K562 (cell line): ENCODE results near the gene TMEM72. TPM values are rescaled to one million over a fixed set of nuclear protein-coding genes. Genes with fewer than 3 reads are reported as not detected.
A peak's percentile ranks its signal among the peaks of the same experiment; 100 is the strongest.

Experiments used
- ATAC-seq: fragments of 200-7000 bp; cut with Tn5 transposase; 3 replicates; pipeline ENCODE4 v1.9.1; 2020; ENCODE audit warnings: moderate library complexity
- BruUV-seq: library from RNA; stranded (reverse); fragments of 400-500 nt; replicated peaks from 2 replicates; lab custom pipeline; 2021; lab: Mats Ljungman, UMichigan
- CTCF ChIA-PET: fragments of 300-600 bp; formaldehyde crosslinking; extraction: SDS; loops from one replicate; lab custom pipeline; 2021; ENCODE audit warnings: low intra/inter-chr PET ratio; lab: Yijun Ruan, JAX
- POLR2A ChIA-PET: fragments of 300-600, 350-650 bp; sonication (Branson Sonifier 250); formaldehyde crosslinking; extraction: SDS; loops from one replicate; lab custom pipeline; 2021; ENCODE audit warnings: antibody characterized with exemption, inconsistent platforms; lab: Yijun Ruan, JAX
- DNase-seq, 4 experiments: peaks; one replicate each; pipeline versions ENCODE4 v3.0.0 to v3.0.0-alpha.2; 2011 to 2018; ENCODE audit warnings: low spot score in 3 of 4, mixed read lengths in 3 of 4; ENCODE audit errors: extremely low read depth in 1 of 4
- FAIRE-seq: peaks from 2 replicates; lab custom pipeline; 2011; peaks lifted over from hg19 to GRCh38; lab: Jason Lieb, UNC
- H2AFZ ChIP-seq: 2 replicates; pipeline ENCODE4 v1.6.0; 2011; ENCODE audit warnings: low read depth, low read length, control low read depth, inconsistent platforms
- H3K27ac ChIP-seq: fragments of 200-600 bp; 3 replicates; pipeline ENCODE4 v1.8.0; 2011; ENCODE audit warnings: low read depth, mild to moderate bottlenecking, control low read depth, inconsistent platforms, low read length, moderate library complexity, mixed read lengths; ENCODE audit errors: extremely low read depth
- H3K27me3 ChIP-seq, 2 experiments: fragments of 300-600 bp in 1 of 2; 2 replicates in 1 of 2; 3 replicates in 1 of 2; pipeline versions ENCODE4 v1.6.0 to v1.8.0; 2011; ENCODE audit warnings: inconsistent platforms in 2 of 2, low read length in 2 of 2, mild to moderate bottlenecking in 1 of 2, mixed read lengths in 1 of 2, moderate library complexity in 1 of 2; ENCODE audit not compliant: control insufficient read depth in 2 of 2, insufficient read depth in 2 of 2
- H3K36me3 ChIP-seq: fragments of 300-600 bp; 3 replicates; pipeline ENCODE4 v1.8.0; 2011; ENCODE audit warnings: mild to moderate bottlenecking, low read length, inconsistent platforms; ENCODE audit not compliant: control insufficient read depth, insufficient read depth
- H3K4me1 ChIP-seq, 2 experiments: fragments of 200-600 bp in 1 of 2; replicated peaks in 1 of 2; 2 replicates in 1 of 2; 3 replicates in 1 of 2; pipeline versions ENCODE4 v1.5.1 to v1.8.0; 2011; ENCODE audit warnings: inconsistent platforms in 2 of 2, low read length in 2 of 2, mild to moderate bottlenecking in 1 of 2, mixed read lengths in 1 of 2, moderate library complexity in 1 of 2; ENCODE audit not compliant: control insufficient read depth in 2 of 2, insufficient read depth in 2 of 2
- H3K4me2 ChIP-seq: 2 replicates; pipeline ENCODE4 v1.6.1; 2011; ENCODE audit warnings: low read length, control low read depth, inconsistent platforms, mixed read lengths; ENCODE audit not compliant: insufficient read depth
- H3K4me3 ChIP-seq: fragments of 200-600 bp; sonication (generic), shearing (Covaris generic); 2 replicates; pipeline ENCODE4 v1.5.1; 2016; ENCODE audit warnings: control low read depth, inconsistent platforms
- H3K79me2 ChIP-seq: fragments of 200-600 bp; 3 replicates; pipeline ENCODE4 v1.8.0; 2011; ENCODE audit warnings: low read length, inconsistent platforms; ENCODE audit not compliant: control insufficient read depth, insufficient read depth
- H3K9ac ChIP-seq, 2 experiments: 2 replicates each; pipeline versions ENCODE4 v1.6.0 to v1.6.1; 2011; ENCODE audit warnings: low read depth in 2 of 2, low read length in 2 of 2, control low read depth in 1 of 2, inconsistent platforms in 1 of 2, mild to moderate bottlenecking in 1 of 2, mixed read lengths in 1 of 2; ENCODE audit not compliant: insufficient read depth in 1 of 2
- H3K9me1 ChIP-seq: one replicate; pipeline ENCODE4 v1.6.0; 2011; ENCODE audit warnings: inconsistent platforms, mild to moderate bottlenecking, low read length, moderate library complexity; ENCODE audit not compliant: control insufficient read depth, insufficient read depth
- H3K9me3 ChIP-seq: replicated peaks from 2 replicates; pipeline ENCODE4 v1.5.1; 2011; ENCODE audit warnings: low read depth, low read length, inconsistent platforms; ENCODE audit not compliant: control insufficient read depth, insufficient read depth
- H4K20me1 ChIP-seq: replicated peaks from 2 replicates; pipeline ENCODE4 v1.6.1; 2011; ENCODE audit warnings: low read length, inconsistent platforms, mixed read lengths; ENCODE audit not compliant: control insufficient read depth, insufficient read depth
- E2F1 ChIP-seq: sonication (generic); formaldehyde crosslinking; IDR thresholded peaks from 2 replicates; pipeline ENCODE4 v1.8.1; 2023; ENCODE audit warnings: mild to moderate bottlenecking, missing genetic modification reagents, moderate library complexity
- E4F1 ChIP-seq: fragments of 250-450 bp; sonication (Bioruptor Pico); IDR thresholded peaks from 2 replicates; pipeline ENCODE4 v1.5.0; 2021; ENCODE audit warnings: mild to moderate bottlenecking, borderline replicate concordance
- ETS2 ChIP-seq: IDR thresholded peaks from 2 replicates; pipeline ENCODE4 v1.6.1; 2016; ENCODE audit warnings: borderline replicate concordance, missing genetic modification characterization, mild to moderate bottlenecking, moderate library complexity, missing compliant biosample characterization; ENCODE audit not compliant: poor library complexity, severe bottlenecking
- HCFC1 ChIP-seq: IDR thresholded peaks from 2 replicates; pipeline ENCODE4 v1.6.1; 2012; ENCODE audit warnings: low read depth, low read length, improper control_type of control experiment
- ILK ChIP-seq: fragments of 450-650 bp; IDR thresholded peaks from 2 replicates; pipeline ENCODE4 v1.6.1; 2016; ENCODE audit warnings: missing genetic modification characterization, low read depth, mild to moderate bottlenecking, missing compliant biosample characterization, moderate library complexity, borderline replicate concordance
- MCM7 ChIP-seq, 2 experiments: fragments of 450-650 bp; IDR thresholded peaks; 2 replicates each; pipeline ENCODE4 v1.6.1; 2016 to 2018
- MED1 ChIP-seq: sonication (generic); formaldehyde crosslinking; IDR thresholded peaks from 2 replicates; pipeline ENCODE4 v1.8.1; 2023; ENCODE audit warnings: missing genetic modification reagents, borderline replicate concordance
- MEF2A ChIP-seq: IDR thresholded peaks from 2 replicates; pipeline ENCODE4 v1.6.1; 2011; ENCODE audit warnings: low read depth, mild to moderate bottlenecking, low read length, moderate library complexity; ENCODE audit not compliant: control insufficient read depth
- NR4A1 ChIP-seq, 2 experiments: fragments of 250-450 bp in 1 of 2; fragments of 450-650 bp in 1 of 2; sonication (Bioruptor Pico) in 1 of 2; IDR thresholded peaks; 2 replicates each; pipeline versions ENCODE4 v1.4.0 to v1.6.1; 2016 to 2020; ENCODE audit warnings: mild to moderate bottlenecking in 2 of 2, missing compliant biosample characterization in 1 of 2, missing genetic modification characterization in 1 of 2, moderate library complexity in 1 of 2
- PKNOX1 ChIP-seq: fragments of 450-650 bp; IDR thresholded peaks from 2 replicates; pipeline ENCODE4 v1.6.1; 2016
- POLR2AphosphoS5 ChIP-seq: IDR thresholded peaks from 2 replicates; pipeline ENCODE4 v1.6.1; 2011; ENCODE audit warnings: mild to moderate bottlenecking, low read depth, low read length, moderate library complexity; ENCODE audit not compliant: control insufficient read depth, insufficient read depth
- RBM22 ChIP-seq: fragments of 200-400 bp; formaldehyde crosslinking; IDR thresholded peaks from 2 replicates; pipeline ENCODE4 v1.6.1; 2018; ENCODE audit warnings: low read length, low read depth; ENCODE audit not compliant: poor library complexity, severe bottlenecking
- SMARCC2 ChIP-seq: fragments of 450-650 bp; IDR thresholded peaks from 2 replicates; pipeline ENCODE4 v1.6.1; 2017; ENCODE audit warnings: antibody characterized with exemption, moderate library complexity, mild to moderate bottlenecking, low read depth
- ZFP1 ChIP-seq: fragments of 450-650 bp; formaldehyde crosslinking; IDR thresholded peaks from 2 replicates; pipeline ENCODE4 v1.4.0; 2020; ENCODE audit warnings: mild to moderate bottlenecking, mixed read lengths
- WGBS: fragments of 100-300 bp; shearing (Covaris generic); methylation state at CpG from one replicate; pipeline ENCODE4 v1.1.6; 2016; ENCODE audit warnings: low coverage, mixed read lengths; ENCODE audit not compliant: insufficient coverage; ENCODE audit errors: missing lambda C conversion rate; 5-methylcytosine and 5-hydroxymethylcytosine counted together
- in situ Hi-C: fragments of 300-500 bp; cut with MboI; formaldehyde crosslinking; loops from 4 replicates; pipeline ENCODE4 v1.15.0; 2018; ENCODE audit warnings: inconsistent platforms, mixed read lengths
- intact Hi-C: fragments of 100-400 bp; cut with micrococcal nuclease; formaldehyde crosslinking; loops from 2 replicates; pipeline ENCODE4 v1.14.2; 2022
- polyA plus RNA-seq, 8 experiments: library from polyadenylated mRNA; depleted of rRNA in 4 of 8; stranded (reverse) in 5 of 8; unstranded in 3 of 8; fragments of >200 nt; fragmentation: Nextera tagmentation in 2 of 8; fragmentation: Illumina TruSeq in 1 of 8; extraction: Ambion mirVana in 2 of 8; extraction: Trizol in 1 of 8; gene quantifications; 2 replicates each; pipeline versions ENCODE4 v1.2.1 to v1.2.3, GENCODE V29; 2011 to 2014; ENCODE audit warnings: inconsistent platforms in 1 of 8, missing spikeins in 1 of 8
- total RNA-seq, 7 experiments: library from RNA; depleted of rRNA in 6 of 7; stranded (reverse); fragments of >200 nt in 6 of 7; fragmentation: Illumina TruSeq in 2 of 7; extraction: Trizol in 2 of 7; gene quantifications; 2 replicates each; pipeline versions ENCODE4 v1.2.1 to v1.2.3, GENCODE V29; 2011 to 2021; ENCODE audit warnings: low replicate concordance in 1 of 7

TMEM72 gene
- total and polyA plus RNA-seq, 9 of the 15 experiments (the other 6 are each of a cell fraction or from before 2014, with no cell fraction given), result not detected

GRCh38 chr10:44873160-44873559 lies 38.0 kb upstream of the TMEM72 start:
- ATAC-seq, result no peak

More at GRCh38 chr10:44873160-44873559, 38.0 kb upstream of the TMEM72 start:
- H3K79me2 ChIP-seq, result no peaks in the 10 kb centered on the region
- 0 out of 2 replicates have a peak overlapping the region, but pooled peaks have one; percentile 2 for H2AFZ ChIP-seq
- H3K9me3 ChIP-seq, result no peaks in the 10 kb centered on the region
- 3% methylated on average over 6 of the region's 6 CpGs for WGBS
- no TSS peak for BruUV-seq
- no peaks in the 10 kb centered on the region for H3K9me1 ChIP-seq
- intact Hi-C loops (no loop called here), in situ Hi-C loops (no loop called here)
- TF ChIP-seq E4F1 (CRISPR knock-in tag) (no peak), ILK (tag) (no peak), RBM22 (no peak), ETS2 (no peak), HCFC1 (no peak), E2F1 (CRISPR knock-in tag) (no peak), SMARCC2 (no peak), NR4A1 (CRISPR knock-in tag; IDR thresholded peaks at IDR 0.05) (no peak), NR4A1 (tag; IDR thresholded peaks at IDR 0.05) (no peak), MED1 (CRISPR knock-in tag) (no peak), ZFP1 (CRISPR knock-in tag) (no peak), POLR2AphosphoS5 (no peak), MEF2A (no peak), PKNOX1 (no peak), MCM7 (IDR thresholded peaks at IDR 0.05) (no peak)
- H3K27ac ChIP-seq, result no peak overlapping the region
- CTCF ChIA-PET, result no interaction called here
- no peaks in the 10 kb centered on the region for H3K36me3 ChIP-seq
- H3K4me3 ChIP-seq, result no peak overlapping the region
- no peak for FAIRE-seq
- no peak for DNase-seq
- peaks cover 4% of the 10 kb centered on the region; the same call in 1 of the 2 replicates for H4K20me1 ChIP-seq
- H3K4me1 ChIP-seq, result no peaks in the 10 kb centered on the region
- no peak overlapping the region for H3K9ac ChIP-seq
- H3K27me3 ChIP-seq, result peaks cover 19 to 20% of the 10 kb centered on the region in 2 experiments; a peak in 4 of 5 replicates
- no peak overlapping the region for H3K4me2 ChIP-seq
- POLR2A ChIA-PET, result no interaction called here
